ENCODE results near the gene GSE1. TPM values are rescaled to one million over a fixed set of nuclear protein-coding genes. Genes with fewer than 3 reads are reported as not detected.

The GSE1 gene
- polyA plus RNA-seq, 1 donor: 94.9 TPM

GRCh38 chr16:85681255-85681654 is 68.1 kb downstream of the GSE1 start:
- peaks cover 17% of the 10 kb centered on the region for H3K36me3 ChIP-seq (ENCODE audit: control insufficient read depth, insufficient read depth, low read length)
- H3K4me1 ChIP-seq (ENCODE audit: control insufficient read depth, insufficient read depth, low read length): peaks cover 19% of the 10 kb centered on the region
- WGBS (ENCODE audit: insufficient coverage, low lambda C conversion rate): 83% methylated on average over 2 of the region's 8 CpGs
- DNase-seq: peak; percentile 55 to 65
- H3K4me3 ChIP-seq (ENCODE audit: low read length): no peak overlapping the region
- peak overlapping the region; percentile 1 for H3K27ac ChIP-seq (ENCODE audit: low read length)
- no peaks in the 10 kb centered on the region for H3K27me3 ChIP-seq (ENCODE audit: control insufficient read depth, insufficient read depth, low read length)
- no peaks in the 10 kb centered on the region for H3K9me3 ChIP-seq (ENCODE audit: control insufficient read depth, low read depth, low read length)

GRCh38 chr16:85682516-85682915 is 69.4 kb downstream of the GSE1 start:
- no peak overlapping the region for H3K27ac ChIP-seq (ENCODE audit: low read length)
- peaks cover under 1% of the 10 kb centered on the region for H3K9me3 ChIP-seq (ENCODE audit: control insufficient read depth, low read depth, low read length)
- no CpG with 5 or more reads among the region's 9 CpGs for WGBS (ENCODE audit: insufficient coverage, low lambda C conversion rate)
- H3K36me3 ChIP-seq (ENCODE audit: control insufficient read depth, insufficient read depth, low read length): peaks cover 8% of the 10 kb centered on the region
- DNase-seq: no peak
- H3K27me3 ChIP-seq (ENCODE audit: control insufficient read depth, insufficient read depth, low read length): no peaks in the 10 kb centered on the region
- peaks cover 19% of the 10 kb centered on the region for H3K4me1 ChIP-seq (ENCODE audit: control insufficient read depth, insufficient read depth, low read length)
- H3K4me3 ChIP-seq (ENCODE audit: low read length): no peak overlapping the region

- H3K4me3 ChIP-seq (ENCODE audit: low read length): no peak overlapping the region
- peaks cover 22% of the 10 kb centered on the region for H3K4me1 ChIP-seq (ENCODE audit: control insufficient read depth, insufficient read depth, low read length)
- H3K36me3 ChIP-seq (ENCODE audit: control insufficient read depth, insufficient read depth, low read length): peaks cover 2% of the 10 kb centered on the region
- no peak overlapping the region for H3K27ac ChIP-seq (ENCODE audit: low read length)
- H3K27me3 ChIP-seq (ENCODE audit: control insufficient read depth, insufficient read depth, low read length): no peaks in the 10 kb centered on the region
- peaks cover 6% of the 10 kb centered on the region for H3K9me3 ChIP-seq (ENCODE audit: control insufficient read depth, low read depth, low read length)
- no peak for DNase-seq
Measured at GRCh38 chr16:85683363-85683762, 70.2 kb downstream of the GSE1 start.

GRCh38 chr16:85685251-85685650 is 72.1 kb downstream of the GSE1 start:
- H3K4me1 ChIP-seq (ENCODE audit: control insufficient read depth, insufficient read depth, low read length): peaks cover 23% of the 10 kb centered on the region
- no CpG with 5 or more reads among the region's 2 CpGs for WGBS (ENCODE audit: insufficient coverage, low lambda C conversion rate)
- no peaks in the 10 kb centered on the region for H3K27me3 ChIP-seq (ENCODE audit: control insufficient read depth, insufficient read depth, low read length)
- no peak for DNase-seq
- H3K27ac ChIP-seq (ENCODE audit: low read length): no peak overlapping the region
- H3K4me3 ChIP-seq (ENCODE audit: low read length): no peak overlapping the region
- H3K36me3 ChIP-seq (ENCODE audit: control insufficient read depth, insufficient read depth, low read length): peaks cover 2% of the 10 kb centered on the region
- peaks cover 6% of the 10 kb centered on the region for H3K9me3 ChIP-seq (ENCODE audit: control insufficient read depth, low read depth, low read length)

GRCh38 chr16:85686912-85687591 is 73.9 kb downstream of the GSE1 start:
- Histone ChIP-seq H3K27ac (ENCODE audit: low read length) (no peak overlapping the region), H3K36me3 (ENCODE audit: control insufficient read depth, insufficient read depth, low read length) (no peaks in the 10 kb centered on the region), H3K4me3 (ENCODE audit: low read length) (no peak overlapping the region), H3K4me1 (ENCODE audit: control insufficient read depth, insufficient read depth, low read length) (peaks cover 17% of the 10 kb centered on the region), H3K9me3 (ENCODE audit: control insufficient read depth, low read depth, low read length) (peaks cover 6% of the 10 kb centered on the region), H3K27me3 (ENCODE audit: control insufficient read depth, insufficient read depth, low read length) (peaks cover 3% of the 10 kb centered on the region)
- WGBS (ENCODE audit: insufficient coverage, low lambda C conversion rate): 86% methylated on average over 2 of the region's 15 CpGs
- DNase-seq: no peak

GRCh38 chr16:85687651-85688471 is 74.7 kb downstream of the GSE1 start:
- no peak for DNase-seq
- H3K36me3 ChIP-seq (ENCODE audit: control insufficient read depth, insufficient read depth, low read length): no peaks in the 10 kb centered on the region
- peaks cover 17% of the 10 kb centered on the region for H3K4me1 ChIP-seq (ENCODE audit: control insufficient read depth, insufficient read depth, low read length)
- H3K9me3 ChIP-seq (ENCODE audit: control insufficient read depth, low read depth, low read length): peaks cover 6% of the 10 kb centered on the region
- H3K27me3 ChIP-seq (ENCODE audit: control insufficient read depth, insufficient read depth, low read length): peaks cover 3% of the 10 kb centered on the region
- no peak overlapping the region for H3K27ac ChIP-seq (ENCODE audit: low read length)
- no CpG with 5 or more reads among the region's 49 CpGs for WGBS (ENCODE audit: insufficient coverage, low lambda C conversion rate)
- peak overlapping the region; percentile 54 for H3K4me3 ChIP-seq (ENCODE audit: low read length)

GRCh38 chr16:85688586-85689284 is 75.6 kb downstream of the GSE1 start, which contains the start of gene GINS2:
Gene GINS2 (minus strand): TSS chr16:85688954. CDS start chr16:85688898, 56 bp downstream.
- WGBS (ENCODE audit: insufficient coverage, low lambda C conversion rate): no CpG with 5 or more reads among the region's 86 CpGs
- peaks cover 6% of the 10 kb centered on the region for H3K9me3 ChIP-seq (ENCODE audit: control insufficient read depth, low read depth, low read length)
- no peak within 1 kb of the TSS for H3K27ac ChIP-seq (ENCODE audit: low read length)
- H3K4me3 ChIP-seq (ENCODE audit: low read length): peak within 1 kb of the TSS; percentile 54
- H3K27me3 ChIP-seq (ENCODE audit: control insufficient read depth, insufficient read depth, low read length): peaks cover 3% of the 10 kb centered on the region
- H3K4me1 ChIP-seq (ENCODE audit: control insufficient read depth, insufficient read depth, low read length): peaks cover 17% of the 10 kb centered on the region
- peak; percentile 90 to 93 for DNase-seq
- no peaks in the 10 kb centered on the region for H3K36me3 ChIP-seq (ENCODE audit: control insufficient read depth, insufficient read depth, low read length)

GRCh38 chr16:85689285-85689949 is 76.3 kb downstream of the GSE1 start:
- Histone ChIP-seq H3K4me3 (ENCODE audit: low read length) (peak overlapping the region; percentile 43), H3K9me3 (ENCODE audit: control insufficient read depth, low read depth, low read length) (peaks cover 6% of the 10 kb centered on the region), H3K4me1 (ENCODE audit: control insufficient read depth, insufficient read depth, low read length) (peaks cover 17% of the 10 kb centered on the region), H3K27me3 (ENCODE audit: control insufficient read depth, insufficient read depth, low read length) (peaks cover 3% of the 10 kb centered on the region), H3K36me3 (ENCODE audit: control insufficient read depth, insufficient read depth, low read length) (no peaks in the 10 kb centered on the region), H3K27ac (ENCODE audit: low read length) (no peak overlapping the region)
- DNase-seq: peak in 1 of 2 donors; percentile 21
- WGBS (ENCODE audit: insufficient coverage, low lambda C conversion rate): 0% methylated on average over 2 of the region's 27 CpGs

GRCh38 chr16:85689950-85690320 is 76.8 kb downstream of the GSE1 start:
- no peak for DNase-seq
- Histone ChIP-seq H3K4me1 (ENCODE audit: control insufficient read depth, insufficient read depth, low read length) (peaks cover 17% of the 10 kb centered on the region), H3K27ac (ENCODE audit: low read length) (no peak overlapping the region), H3K4me3 (ENCODE audit: low read length) (no peak overlapping the region), H3K27me3 (ENCODE audit: control insufficient read depth, insufficient read depth, low read length) (peaks cover 3% of the 10 kb centered on the region), H3K9me3 (ENCODE audit: control insufficient read depth, low read depth, low read length) (peaks cover 6% of the 10 kb centered on the region), H3K36me3 (ENCODE audit: control insufficient read depth, insufficient read depth, low read length) (no peaks in the 10 kb centered on the region)
- WGBS (ENCODE audit: insufficient coverage, low lambda C conversion rate): no CpG with 5 or more reads among the region's 9 CpGs
